Stimulated activated CD8-positive, alpha-beta memory T cell treated with anti-CD3 and anti-CD28 coated beads, Interleukin-7, amount 100 ng/mL, for 1 hour (primary cell): ENCODE results near the gene ZBP1.

Experiments
- DNase-seq, 2 donors: peaks; one replicate each; pipeline ENCODE4 v3.0.0-alpha.2; 2020; ENCODE audit warnings: low read depth in 2 of 2

The ZBP1 gene

GRCh38 chr20:57586370-57586793, 33.8 kb downstream of the ZBP1 start:
- no peak for DNase-seq

- DNase-seq: no peak
These were observed 34.6 kb downstream of the ZBP1 start for GRCh38 chr20:57585466-57586213.

- DNase-seq: no peak
These were observed 35.3 kb downstream of the ZBP1 start for GRCh38 chr20:57584768-57585461.

GRCh38 chr20:57583289-57584257, 36.7 kb downstream of the ZBP1 start:
- no peak for DNase-seq

GRCh38 chr20:57582432-57583288, 37.6 kb downstream of the ZBP1 start:
- no peak for DNase-seq

GRCh38 chr20:57582029-57582378, 38.2 kb downstream of the ZBP1 start:
- DNase-seq: no peak

GRCh38 chr20:57581202-57582028, 38.8 kb downstream of the ZBP1 start:
- no peak for DNase-seq

GRCh38 chr20:57580478-57581201, 39.6 kb downstream of the ZBP1 start:
- no peak for DNase-seq

GRCh38 chr20:57579898-57580447, 40.3 kb downstream of the ZBP1 start:
- no peak for DNase-seq

GRCh38 chr20:57579331-57579897, 40.8 kb downstream of the ZBP1 start:
- no peak for DNase-seq

GRCh38 chr20:57578476-57579165, 41.6 kb downstream of the ZBP1 start:
- no peak for DNase-seq

GRCh38 chr20:57577679-57578475, 42.3 kb downstream of the ZBP1 start:
- no peak for DNase-seq

GRCh38 chr20:57576617-57577550, 43.3 kb downstream of the ZBP1 start:
- DNase-seq: no peak

- no peak for DNase-seq
These were observed 44.2 kb downstream of the ZBP1 start for GRCh38 chr20:57576002-57576401.

- DNase-seq: no peak
These were observed 45.3 kb downstream of the ZBP1 start for GRCh38 chr20:57574954-57575353.

GRCh38 chr20:57573894-57574293, 46.3 kb downstream of the ZBP1 start:
- DNase-seq: no peak

GRCh38 chr20:57573242-57573641, 47.0 kb downstream of the ZBP1 start:
- no peak for DNase-seq
